Measurements from ENCODE around the gene SPTY2D1. TPM values are rescaled to one million over a fixed set of nuclear protein-coding genes. Genes with fewer than 3 reads are reported as not detected.
"Not testable (repeated sequence)": the region's sequence is repeated elsewhere in the genome, so short reads cannot be mapped to it uniquely, and the experiment has no call there.

The SPTY2D1 gene
- total RNA-seq, 1 experiment from 2014 or later: 10.8 TPM

DNA sequence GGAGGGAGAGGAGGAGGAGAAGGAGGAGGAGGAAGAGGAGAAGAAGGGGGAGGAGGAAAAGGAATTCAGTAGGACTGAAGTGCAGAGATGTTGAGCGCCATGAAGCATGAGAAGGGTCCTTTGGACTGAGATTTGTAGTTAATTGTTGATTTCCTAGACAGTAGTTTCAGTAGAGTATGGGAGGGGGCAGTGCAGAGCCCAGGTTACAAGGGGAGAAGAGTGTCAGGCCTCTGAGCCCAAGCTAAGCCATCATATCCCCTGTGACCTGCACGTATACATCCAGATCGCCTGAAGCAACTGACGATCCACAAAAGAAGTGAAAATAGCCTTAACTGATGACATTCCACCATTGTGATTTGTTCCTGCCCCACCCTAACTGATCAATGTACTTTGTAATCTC is 8.9 kb upstream of the SPTY2D1 start:
- H3K36me3 ChIP-seq (replicated peaks; ENCODE audit: control insufficient read depth, insufficient read depth, low read length); H3K27me3 ChIP-seq (ENCODE audit: control insufficient read depth, insufficient read depth, low read length); H3K4me3 ChIP-seq (ENCODE audit: insufficient read depth, low read depth, low read length): not testable (repeated sequence)
- DNase-seq: peak; percentile 32

DNA sequence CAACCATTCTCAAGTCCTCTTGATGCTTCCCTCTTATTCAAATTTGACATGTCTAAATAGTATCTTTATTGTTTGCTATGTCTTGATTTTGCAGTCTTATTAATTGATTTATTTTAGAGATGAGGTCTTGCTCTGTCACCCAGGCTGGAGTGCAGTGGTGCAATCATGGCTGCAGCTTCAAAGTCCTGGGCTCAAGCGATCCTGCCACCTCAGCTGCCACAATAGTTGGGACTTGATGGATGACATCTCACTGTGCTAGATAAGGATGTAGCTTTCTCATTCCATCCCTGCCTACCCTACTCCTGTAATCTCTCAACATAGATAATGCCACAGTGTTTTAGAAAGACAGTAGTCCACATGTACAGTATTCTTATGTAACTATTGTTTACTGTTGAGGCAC is 7.5 kb upstream of the SPTY2D1 start:
- Histone ChIP-seq H3K27me3 (ENCODE audit: control insufficient read depth, insufficient read depth, low read length) (no peaks in the 10 kb centered on the region; the same call in 1 of the 2 replicates), H3K36me3 (replicated peaks; ENCODE audit: control insufficient read depth, insufficient read depth, low read length) (no peaks in the 10 kb centered on the region), H3K4me3 (ENCODE audit: insufficient read depth, low read depth, low read length) (no peak overlapping the region)
- DNase-seq: no peak

DNA sequence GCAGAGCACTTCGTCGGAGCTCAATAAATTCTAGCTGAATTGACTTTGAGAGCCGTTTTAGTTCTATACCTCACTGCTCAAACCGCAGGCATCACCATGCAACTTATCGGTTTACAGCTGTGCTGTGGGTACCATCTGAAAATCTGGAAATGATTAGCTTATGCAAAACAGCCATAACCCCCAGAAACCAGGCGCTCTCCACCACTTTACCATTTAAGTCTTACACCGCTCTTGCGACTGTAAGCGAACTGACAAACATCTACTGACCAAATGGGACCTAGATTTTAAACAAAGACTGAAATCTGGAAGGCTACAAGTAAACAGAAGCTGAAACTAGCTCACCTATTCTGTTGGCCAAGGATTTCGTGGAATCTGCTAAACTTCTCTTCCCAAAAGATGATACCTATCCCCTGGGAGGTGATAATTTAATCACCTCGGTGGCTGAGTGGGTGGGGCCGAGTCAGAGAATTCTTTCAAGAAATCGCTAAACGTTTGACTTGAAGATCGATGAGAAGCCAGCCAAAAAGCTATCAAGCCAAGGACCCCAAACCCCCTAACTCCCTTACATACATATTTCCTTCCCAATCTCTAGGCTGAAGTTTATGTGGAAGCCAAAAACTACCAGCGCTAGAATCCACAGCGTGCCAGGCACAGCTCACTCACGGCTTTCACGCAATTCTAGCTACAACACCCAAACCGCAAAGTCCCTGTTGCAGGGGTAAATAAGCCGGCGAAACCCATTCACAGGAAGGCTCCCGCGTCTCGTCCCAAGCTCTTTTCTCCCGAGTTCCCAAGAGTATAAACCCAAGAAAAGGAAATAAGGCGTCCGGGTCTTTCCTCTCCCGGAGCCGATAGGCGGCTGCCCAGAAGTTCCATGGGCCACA is 644 bp downstream of the SPTY2D1 start:
- Histone ChIP-seq H3K4me3 (ENCODE audit: insufficient read depth, low read depth, low read length) (peak overlapping the region; percentile 75), H3K27me3 (ENCODE audit: control insufficient read depth, insufficient read depth, low read length) (no peaks in the 10 kb centered on the region), H3K36me3 (replicated peaks; ENCODE audit: control insufficient read depth, insufficient read depth, low read length) (no peaks in the 10 kb centered on the region)
- DNase-seq: no peak

DNA sequence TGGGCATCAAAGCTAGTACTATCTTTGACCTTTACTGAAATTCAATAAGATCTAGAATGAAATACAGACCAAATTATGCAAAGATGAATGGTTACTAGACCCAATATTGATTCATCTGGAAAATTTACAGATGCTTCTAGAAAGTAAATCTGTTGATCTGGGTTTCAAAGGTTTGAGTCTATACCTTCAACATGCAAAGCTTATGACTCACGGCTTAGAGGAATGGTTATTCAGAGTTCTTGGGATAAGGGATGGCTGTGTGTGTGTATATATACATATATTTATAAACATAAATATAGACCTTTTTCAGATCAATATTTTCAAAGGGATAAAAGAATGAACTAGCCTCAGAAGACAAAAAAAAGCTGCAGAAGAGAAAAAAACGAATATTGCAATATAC is 1.3 kb downstream of the SPTY2D1 start:
- Histone ChIP-seq H3K27me3 (ENCODE audit: control insufficient read depth, insufficient read depth, low read length) (no peaks in the 10 kb centered on the region), H3K36me3 (replicated peaks; ENCODE audit: control insufficient read depth, insufficient read depth, low read length) (no peaks in the 10 kb centered on the region), H3K4me3 (ENCODE audit: insufficient read depth, low read depth, low read length) (no peak overlapping the region; the same call in 1 of the 2 replicates)
- no peak for DNase-seq

DNA sequence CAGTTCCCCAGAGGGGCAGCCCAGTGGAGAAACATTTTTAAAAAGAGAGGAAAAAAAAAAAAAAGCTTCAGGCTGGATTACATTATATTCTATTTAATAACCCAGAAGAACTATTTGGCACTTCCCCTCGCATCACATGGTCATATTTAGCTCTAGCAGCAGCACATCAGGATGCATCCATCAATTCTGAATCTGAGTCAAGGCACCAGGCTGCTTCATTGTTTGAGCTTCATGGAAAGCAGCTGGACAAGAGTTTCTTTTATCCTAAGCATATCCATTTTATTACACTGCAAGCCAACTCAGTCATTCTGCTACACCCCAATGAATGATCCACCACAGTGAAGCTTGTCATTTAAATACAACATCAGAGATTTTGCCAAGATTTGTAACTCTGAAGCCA is 10.0 kb downstream of the SPTY2D1 start:
- H3K4me3 ChIP-seq (ENCODE audit: insufficient read depth, low read depth, low read length): no peak overlapping the region
- no peaks in the 10 kb centered on the region for H3K27me3 ChIP-seq (ENCODE audit: control insufficient read depth, insufficient read depth, low read length)
- DNase-seq: no peak
- no peaks in the 10 kb centered on the region for H3K36me3 ChIP-seq (replicated peaks; ENCODE audit: control insufficient read depth, insufficient read depth, low read length)

DNA sequence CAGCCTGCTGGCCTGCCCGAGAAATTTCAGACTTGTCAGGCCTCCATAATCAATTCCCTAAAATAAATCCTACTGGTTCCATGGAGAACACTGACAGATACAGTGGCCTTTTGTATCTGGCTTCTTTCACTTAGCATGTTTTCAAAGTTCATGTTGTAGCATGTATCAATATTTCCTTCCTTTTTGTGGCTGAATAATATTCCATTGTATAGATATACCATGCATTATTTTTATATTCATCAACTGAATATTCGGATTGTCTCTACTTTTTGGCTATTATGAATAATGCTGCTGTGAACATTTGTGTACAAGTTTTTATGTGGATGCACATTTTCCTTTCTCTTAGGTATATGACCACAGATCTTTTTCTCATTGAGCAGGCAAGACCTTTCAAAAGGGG is 10.4 kb downstream of the SPTY2D1 start:
- DNase-seq: no peak
- Histone ChIP-seq H3K4me3 (ENCODE audit: insufficient read depth, low read depth, low read length) (no peak overlapping the region), H3K36me3 (replicated peaks; ENCODE audit: control insufficient read depth, insufficient read depth, low read length) (no peaks in the 10 kb centered on the region), H3K27me3 (ENCODE audit: control insufficient read depth, insufficient read depth, low read length) (no peaks in the 10 kb centered on the region)

DNA sequence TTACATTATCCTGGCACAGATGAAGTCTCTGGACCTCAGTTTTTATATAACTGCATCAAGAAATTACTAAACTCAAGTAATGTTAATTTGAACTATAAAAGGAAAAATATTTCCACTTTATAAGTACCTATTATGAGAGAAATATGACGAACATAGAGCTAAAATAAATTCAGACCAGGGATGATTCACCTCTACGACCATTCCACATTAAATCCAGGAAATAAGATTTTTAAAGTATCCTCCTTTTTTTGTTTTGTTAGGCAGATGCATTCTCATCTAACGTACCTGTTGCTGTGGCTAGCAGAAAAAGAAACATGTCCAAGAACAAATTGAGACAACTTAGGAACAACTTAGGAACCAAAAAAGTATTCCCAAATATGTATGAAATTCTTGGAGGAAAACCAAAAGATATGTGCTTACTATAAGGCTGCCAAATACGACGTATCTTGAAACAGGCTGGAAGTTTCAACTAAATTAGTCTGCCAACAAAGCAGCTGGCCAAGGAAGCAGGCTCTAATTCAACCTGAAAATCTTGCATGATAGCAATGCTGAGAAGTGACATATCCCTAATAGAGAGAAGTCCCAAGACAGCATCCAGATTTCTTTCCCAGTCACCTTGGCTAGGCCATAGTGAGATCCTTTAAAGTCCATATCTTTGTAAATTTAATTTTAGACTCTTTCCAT is 15.7 kb downstream of the SPTY2D1 start:
- DNase-seq: no peak
- Histone ChIP-seq H3K36me3 (replicated peaks; ENCODE audit: control insufficient read depth, insufficient read depth, low read length) (peaks cover 11% of the 10 kb centered on the region), H3K27me3 (ENCODE audit: control insufficient read depth, insufficient read depth, low read length) (no peaks in the 10 kb centered on the region), H3K4me3 (ENCODE audit: insufficient read depth, low read depth, low read length) (no peak overlapping the region)

DNA sequence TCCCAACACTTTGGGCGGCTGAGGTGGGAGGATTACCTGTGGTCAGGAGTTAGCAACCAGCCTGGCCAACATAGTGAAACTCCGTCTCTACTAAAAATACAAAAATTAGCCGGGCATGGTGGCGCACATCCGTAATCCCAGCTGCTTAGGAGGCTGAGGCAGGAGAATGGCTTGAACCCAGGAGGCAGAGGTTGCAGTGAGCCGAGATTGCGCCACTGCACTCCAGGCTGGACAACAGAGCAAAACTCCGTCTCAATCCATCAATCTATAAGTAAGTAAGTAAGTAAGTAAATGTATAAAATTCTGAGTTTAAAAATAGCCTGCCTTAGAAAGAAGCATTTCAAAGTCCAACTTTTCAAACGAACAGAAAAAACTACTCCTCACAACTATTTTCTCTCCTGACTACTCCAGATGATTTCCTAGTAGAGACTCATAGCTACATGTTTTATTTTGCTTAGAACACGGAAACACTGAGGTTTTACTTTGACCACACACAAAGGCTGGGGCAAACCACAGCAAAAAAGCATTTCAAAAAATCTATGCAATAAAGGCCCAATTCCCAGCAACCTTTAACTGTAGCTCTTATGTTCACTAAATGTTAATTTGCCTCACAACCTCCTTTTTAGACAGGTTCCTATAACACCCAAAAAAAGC is 16.3 kb downstream of the SPTY2D1 start:
- no peak for DNase-seq

DNA sequence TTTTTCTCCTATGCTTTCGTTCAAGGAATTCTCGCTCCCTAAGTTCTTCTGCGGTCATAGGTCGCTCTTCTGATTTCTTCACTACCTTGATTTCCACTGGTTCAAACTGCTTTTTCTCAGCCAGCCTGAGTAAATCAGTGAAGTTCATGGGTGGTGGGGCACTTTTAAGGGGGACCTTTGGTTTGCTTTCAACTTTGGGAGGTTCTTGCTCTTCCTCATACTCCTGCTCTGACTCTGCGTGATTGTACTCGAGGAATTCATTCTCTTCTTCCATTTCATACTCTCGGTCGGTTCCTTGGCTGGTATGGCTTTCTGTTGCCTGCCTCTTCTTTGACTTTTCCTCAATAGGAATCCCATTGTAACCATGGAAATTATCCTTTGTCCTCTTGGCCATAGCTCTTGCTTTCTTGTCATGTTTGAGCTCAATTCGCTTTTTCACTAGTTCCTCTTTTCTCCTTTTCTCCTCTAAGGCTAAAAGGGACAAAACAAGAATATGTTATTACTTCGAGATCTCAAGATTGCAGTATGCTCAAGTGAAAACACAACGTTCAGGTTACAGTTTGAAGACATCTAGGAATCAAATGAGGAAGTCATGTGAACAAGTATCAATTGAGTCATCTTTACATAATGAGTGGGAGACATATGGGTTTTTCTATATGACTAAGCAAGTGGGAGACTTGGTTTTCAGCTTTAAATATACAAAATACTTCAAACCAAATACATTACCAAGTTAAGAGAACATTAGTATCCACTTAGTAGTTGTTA is 18.3 kb downstream of the SPTY2D1 start:
- no peak for DNase-seq
- no peak overlapping the region for H3K4me3 ChIP-seq (ENCODE audit: insufficient read depth, low read depth, low read length)
- H3K36me3 ChIP-seq (replicated peaks; ENCODE audit: control insufficient read depth, insufficient read depth, low read length): peaks cover 11% of the 10 kb centered on the region
- H3K27me3 ChIP-seq (ENCODE audit: control insufficient read depth, insufficient read depth, low read length): no peaks in the 10 kb centered on the region

More for the DNA sequence above, 16.3 kb downstream of the SPTY2D1 start:
- Histone ChIP-seq H3K27me3 (ENCODE audit: control insufficient read depth, insufficient read depth, low read length) (no peaks in the 10 kb centered on the region), H3K4me3 (ENCODE audit: insufficient read depth, low read depth, low read length) (no peak overlapping the region), H3K36me3 (replicated peaks; ENCODE audit: control insufficient read depth, insufficient read depth, low read length) (peaks cover 11% of the 10 kb centered on the region)

DNA sequence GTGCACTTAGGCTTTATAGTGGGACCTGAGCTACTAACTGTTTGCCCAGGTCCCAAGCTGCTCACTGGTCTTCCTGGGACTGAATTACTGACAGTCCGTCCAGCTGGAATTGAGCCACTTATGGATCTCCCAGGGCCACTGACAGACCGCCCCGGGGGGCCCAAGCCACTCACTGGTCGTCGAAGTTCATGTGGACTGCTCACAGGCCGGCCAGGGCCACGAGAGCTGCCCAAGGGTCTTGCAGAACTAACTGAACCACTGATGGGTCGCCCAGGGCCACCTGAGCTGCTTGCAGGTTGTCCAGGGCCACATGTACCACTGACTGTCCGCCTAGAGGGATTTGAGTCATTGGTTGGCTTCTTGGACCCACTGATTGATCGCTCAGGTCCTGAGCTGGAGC is 19.5 kb downstream of the SPTY2D1 start:
- no peak for DNase-seq
- Histone ChIP-seq H3K36me3 (replicated peaks; ENCODE audit: control insufficient read depth, insufficient read depth, low read length) (peaks cover 11% of the 10 kb centered on the region), H3K4me3 (ENCODE audit: insufficient read depth, low read depth, low read length) (no peak overlapping the region), H3K27me3 (ENCODE audit: control insufficient read depth, insufficient read depth, low read length) (no peaks in the 10 kb centered on the region)

DNA sequence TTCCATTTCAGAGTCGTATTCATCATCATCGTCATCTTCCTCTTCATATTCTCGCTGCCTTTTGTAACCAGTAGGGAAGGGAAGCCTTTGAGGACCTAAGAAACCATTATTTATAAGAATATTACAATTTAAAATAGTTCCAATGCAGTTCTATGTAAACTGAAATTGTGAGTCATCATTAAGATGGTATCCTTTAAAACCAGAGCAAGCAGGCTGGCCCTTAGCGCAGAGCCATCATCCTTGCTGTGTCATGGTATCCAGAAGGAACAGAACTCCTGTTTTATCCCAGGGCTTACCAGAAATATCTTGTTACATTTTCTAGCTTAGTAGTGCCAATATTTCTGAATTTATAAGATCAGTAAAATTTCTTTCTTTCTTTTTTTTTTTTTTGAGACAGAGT is 21.7 kb downstream of the SPTY2D1 start:
- DNase-seq: no peak
- Histone ChIP-seq H3K4me3 (ENCODE audit: insufficient read depth, low read depth, low read length) (no peak overlapping the region), H3K36me3 (replicated peaks; ENCODE audit: control insufficient read depth, insufficient read depth, low read length) (peaks cover 14% of the 10 kb centered on the region), H3K27me3 (ENCODE audit: control insufficient read depth, insufficient read depth, low read length) (no peaks in the 10 kb centered on the region)

DNA sequence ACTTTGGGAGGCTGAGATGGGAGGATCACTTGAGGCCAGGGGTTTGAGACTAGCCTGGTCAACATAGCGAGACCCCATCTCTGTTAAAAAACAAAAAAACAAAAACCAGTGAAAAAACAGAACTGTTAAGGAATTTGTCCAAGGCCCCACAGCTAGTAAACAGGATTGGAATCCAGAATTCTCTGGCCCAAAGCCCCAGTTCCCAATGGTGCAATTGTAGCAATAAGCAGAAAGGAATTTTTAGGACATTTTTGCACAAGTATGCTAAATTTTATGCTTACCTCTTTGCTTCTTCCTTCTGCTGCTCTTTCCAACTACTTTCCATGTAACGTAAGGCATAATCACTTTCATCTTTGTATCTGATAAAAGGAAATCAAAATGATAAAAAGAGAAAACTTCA is 22.9 kb downstream of the SPTY2D1 start:
- Histone ChIP-seq H3K36me3 (replicated peaks; ENCODE audit: control insufficient read depth, insufficient read depth, low read length) (peaks cover 14% of the 10 kb centered on the region), H3K27me3 (ENCODE audit: control insufficient read depth, insufficient read depth, low read length) (no peaks in the 10 kb centered on the region), H3K4me3 (ENCODE audit: insufficient read depth, low read depth, low read length) (no peak overlapping the region)
- no peak for DNase-seq

DNA sequence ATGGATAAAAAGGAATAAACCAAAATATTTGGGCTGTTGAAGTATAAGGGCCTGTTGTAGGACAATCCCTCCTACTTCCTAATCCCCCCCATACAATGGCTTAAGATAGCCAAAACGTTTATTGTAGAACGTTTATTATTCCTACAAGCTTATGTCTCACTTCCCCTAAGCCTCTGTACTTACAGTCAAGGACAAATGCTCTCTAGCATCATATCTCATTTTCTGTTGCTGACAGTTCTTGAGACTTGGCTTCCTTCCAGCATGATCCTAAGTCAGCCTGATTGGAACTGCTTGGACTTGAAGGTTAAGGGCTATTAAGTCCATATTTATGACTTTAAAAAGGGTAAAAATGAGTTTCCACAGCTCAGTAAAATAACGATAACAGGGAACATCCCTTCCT is 25.8 kb downstream of the SPTY2D1 start:
- H3K4me3 ChIP-seq (ENCODE audit: insufficient read depth, low read depth, low read length): no peak overlapping the region
- H3K27me3 ChIP-seq (ENCODE audit: control insufficient read depth, insufficient read depth, low read length): no peaks in the 10 kb centered on the region
- peaks cover 4% of the 10 kb centered on the region for H3K36me3 ChIP-seq (replicated peaks; ENCODE audit: control insufficient read depth, insufficient read depth, low read length)
- no peak for DNase-seq

DNA sequence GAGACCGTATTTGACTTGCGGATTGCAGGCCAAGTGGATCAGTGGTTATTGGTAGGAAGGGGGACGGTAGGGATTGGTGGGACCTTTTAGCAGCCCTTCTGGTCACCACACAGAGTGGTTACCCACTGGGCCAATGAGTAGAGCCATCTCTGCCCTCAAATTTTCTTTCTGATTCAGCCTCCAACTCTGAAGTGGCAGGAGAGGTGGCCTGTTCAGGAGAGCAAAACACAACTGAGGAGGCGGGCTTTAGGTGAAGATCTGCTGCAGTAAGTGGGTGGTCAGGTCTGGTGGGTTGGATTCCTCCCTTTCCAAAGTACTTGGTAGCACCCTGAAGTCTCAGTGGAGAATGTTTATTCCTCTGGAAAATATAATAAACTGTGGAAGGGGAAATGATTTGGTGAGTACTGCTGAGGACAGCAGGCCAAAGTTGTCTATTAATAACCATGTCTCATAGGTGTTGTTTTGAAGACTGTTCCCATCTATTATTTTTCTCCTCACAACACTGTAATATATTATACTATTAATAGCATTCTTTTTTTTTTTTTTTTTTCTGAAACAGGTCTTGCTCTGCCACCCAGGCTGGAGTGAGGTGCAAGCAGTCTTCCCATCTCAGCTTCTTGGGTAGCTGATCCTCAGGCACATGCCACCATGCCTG is 33.1 kb downstream of the SPTY2D1 start:
- Histone ChIP-seq H3K4me3 (ENCODE audit: insufficient read depth, low read depth, low read length) (no peak overlapping the region), H3K36me3 (replicated peaks; ENCODE audit: control insufficient read depth, insufficient read depth, low read length) (no peaks in the 10 kb centered on the region), H3K27me3 (ENCODE audit: control insufficient read depth, insufficient read depth, low read length) (no peaks in the 10 kb centered on the region)
- DNase-seq: no peak

Data from H7 (cell line).